Suppressor macrophage treated with lipopolysaccharide for 1 hour (primary cell): ENCODE measurements around the gene RNF215.
A peak's percentile ranks its signal among the peaks of the same experiment; 100 is the strongest.

Experiments used
- DNase-seq, 3 donors: peaks; one replicate each; pipeline ENCODE4 v3.0.0-alpha.2; 2020 to 2022

RNF215 gene

DNA sequence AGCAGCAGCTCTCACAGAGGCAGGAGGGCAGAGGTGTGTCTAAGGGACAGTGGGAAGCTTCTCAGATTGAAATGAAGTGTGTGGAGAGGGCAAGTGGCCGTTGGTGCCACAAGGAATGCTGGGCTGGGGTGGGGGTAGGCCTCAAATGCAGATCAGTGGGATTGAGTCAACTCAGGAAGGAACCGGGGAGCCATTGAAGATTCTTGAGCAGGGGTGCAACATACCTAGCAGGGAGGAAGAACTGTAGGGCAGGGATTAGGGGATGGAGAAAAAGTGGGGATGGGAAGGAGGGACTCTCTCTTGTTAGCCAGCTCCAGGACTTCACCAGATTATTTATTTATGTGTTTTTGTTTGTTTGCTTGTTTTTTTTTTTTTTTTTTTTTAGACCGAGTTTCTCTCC, 6.7 kb upstream of the RNF215 start:
- DNase-seq, result no peak

DNA sequence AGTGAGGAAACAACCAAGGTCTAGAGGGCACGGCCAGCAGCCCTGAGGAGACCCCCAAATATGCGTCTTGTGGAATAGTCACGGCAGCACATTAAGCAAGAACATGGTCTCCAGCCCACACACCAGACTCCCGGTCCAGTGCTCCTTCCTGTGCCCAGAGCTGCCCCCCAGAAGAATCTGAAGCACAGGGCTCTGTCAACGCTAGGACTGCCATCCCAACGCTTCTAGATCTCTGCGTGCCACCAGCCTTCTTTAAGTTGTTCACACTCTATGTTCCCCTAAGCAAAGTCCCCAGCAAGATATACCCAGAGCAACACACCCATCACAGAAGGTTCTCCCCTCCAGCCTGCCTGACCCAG, 6.1 kb upstream of the RNF215 start:
- no peak for DNase-seq

DNA sequence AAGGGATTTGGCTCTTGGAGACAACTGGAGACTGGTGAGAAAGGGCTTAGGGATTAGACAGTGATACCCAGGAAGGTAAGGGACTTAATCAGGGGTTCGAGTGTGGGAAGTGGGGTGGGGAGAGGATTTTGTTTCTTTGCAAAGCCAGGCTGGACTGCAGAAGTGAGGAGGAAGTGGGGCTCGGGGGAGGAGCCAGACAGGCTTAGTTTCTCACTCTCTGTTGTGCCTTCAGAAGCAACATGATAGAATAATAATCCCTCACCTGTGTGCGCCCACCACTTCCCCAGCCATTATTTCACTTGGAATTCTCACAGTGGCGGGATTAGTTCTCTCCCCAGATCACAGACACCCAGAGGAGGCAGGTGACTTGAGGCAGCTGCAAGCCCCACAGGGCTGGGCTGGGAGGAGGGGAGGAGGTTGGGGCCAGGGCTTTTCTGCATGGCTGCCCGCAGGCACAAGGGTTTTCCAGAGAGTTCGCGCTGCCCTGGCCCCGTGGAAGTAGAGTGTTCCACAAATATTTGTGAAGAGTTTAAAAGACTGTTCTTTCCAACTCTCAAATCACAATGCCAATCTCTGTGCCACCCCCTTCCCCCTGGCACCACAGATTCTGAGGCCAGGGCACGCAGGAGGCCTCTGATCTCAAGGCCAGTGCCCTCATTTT, 5.6 kb upstream of the RNF215 start:
- DNase-seq, result peak in 1 of 3 donors; percentile 26

DNA sequence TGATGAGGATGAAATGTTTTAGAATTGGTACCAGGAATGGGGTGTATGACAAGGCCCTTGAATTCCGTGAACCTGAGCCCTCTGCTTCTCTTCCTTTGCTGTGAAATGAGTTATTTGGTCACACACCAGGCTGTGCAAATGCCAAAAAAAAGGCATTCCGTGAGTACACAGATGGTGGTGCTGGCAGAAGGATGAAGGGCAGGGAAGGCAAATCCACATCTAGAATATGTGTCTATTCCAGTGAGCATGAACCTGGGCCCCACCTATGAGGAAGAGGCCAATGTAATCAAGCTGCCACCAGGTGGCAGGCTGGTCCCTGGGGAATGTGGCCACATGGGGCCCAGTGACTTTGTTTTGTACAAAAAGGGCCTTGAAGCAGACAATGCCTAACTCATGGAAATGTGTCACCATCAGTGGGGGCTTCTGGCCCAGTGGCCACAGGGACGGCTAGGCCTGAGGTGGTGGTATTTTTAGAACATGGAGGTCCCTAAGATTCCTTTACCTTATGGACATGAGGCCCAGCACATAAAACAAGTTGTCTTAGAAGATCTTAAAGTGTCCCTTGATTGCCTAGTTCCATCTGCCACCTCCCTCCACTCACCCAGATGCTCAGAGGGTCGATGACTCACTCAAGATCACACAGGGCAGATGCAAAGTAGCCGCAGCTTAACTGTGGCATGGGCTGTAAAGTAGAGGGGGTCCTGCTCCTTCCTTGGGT, 3.9 kb upstream of the RNF215 start:
- peak; percentile 86 to 91 (median 88) for DNase-seq

DNA sequence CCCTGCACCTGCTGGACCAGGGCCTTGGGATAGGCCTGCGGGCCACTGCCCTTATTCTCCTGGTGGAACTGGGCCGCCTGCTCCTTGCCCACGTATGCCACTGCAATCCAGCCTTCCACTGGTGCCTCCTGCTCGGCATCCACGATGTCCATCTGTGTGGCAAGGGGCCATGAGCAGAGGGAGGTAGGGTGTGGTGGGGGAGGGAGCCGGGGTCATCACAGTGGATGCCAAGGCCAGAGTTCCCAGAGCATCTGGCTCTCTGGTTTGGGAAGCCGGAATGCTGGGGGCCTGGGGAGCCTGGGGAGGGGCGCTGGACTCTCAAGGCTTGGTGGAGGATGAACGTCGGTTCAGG, 627 bp downstream of the RNF215 start:
- no peak for DNase-seq

DNA sequence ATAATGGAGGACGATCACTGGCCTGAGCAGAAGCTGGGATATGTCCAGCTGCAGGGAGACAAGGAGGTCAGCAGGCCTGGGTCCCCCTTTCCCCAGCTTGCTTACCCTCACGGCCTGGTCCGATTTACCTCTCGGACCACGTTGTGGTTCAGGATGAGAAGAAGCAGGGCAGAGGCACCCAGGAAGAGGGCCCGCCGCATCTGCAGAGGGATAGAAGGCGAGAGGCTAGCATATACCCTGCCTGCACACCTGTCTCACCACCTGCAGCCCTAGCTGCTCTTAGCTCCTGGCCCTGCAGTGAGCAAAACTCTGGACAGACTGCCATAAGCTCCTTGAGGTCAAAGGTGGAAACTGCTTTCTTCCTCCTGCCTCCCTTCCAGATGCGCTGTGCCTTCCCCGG, 1.3 kb downstream of the RNF215 start:
- DNase-seq, result no peak

DNA sequence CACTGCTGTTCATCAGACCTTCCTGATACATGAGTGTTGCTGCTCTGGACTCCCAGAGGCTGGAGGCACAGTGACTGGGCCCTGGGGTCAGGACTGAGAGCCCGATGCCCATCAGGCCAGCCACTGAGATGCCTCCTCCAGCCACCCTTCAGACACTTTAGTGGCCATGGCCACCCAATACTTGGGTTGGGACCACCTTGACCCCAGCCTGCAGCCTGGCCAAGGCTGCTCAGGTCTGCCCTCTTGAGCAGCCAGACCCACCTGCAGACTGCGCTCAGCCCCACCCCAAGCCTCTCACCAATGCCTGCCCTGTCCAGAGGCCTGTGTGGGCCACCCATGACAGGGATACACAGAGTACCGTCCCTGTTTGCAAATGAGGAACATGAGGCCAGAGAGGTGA, 4.2 kb downstream of the RNF215 start:
- no peak for DNase-seq

DNA sequence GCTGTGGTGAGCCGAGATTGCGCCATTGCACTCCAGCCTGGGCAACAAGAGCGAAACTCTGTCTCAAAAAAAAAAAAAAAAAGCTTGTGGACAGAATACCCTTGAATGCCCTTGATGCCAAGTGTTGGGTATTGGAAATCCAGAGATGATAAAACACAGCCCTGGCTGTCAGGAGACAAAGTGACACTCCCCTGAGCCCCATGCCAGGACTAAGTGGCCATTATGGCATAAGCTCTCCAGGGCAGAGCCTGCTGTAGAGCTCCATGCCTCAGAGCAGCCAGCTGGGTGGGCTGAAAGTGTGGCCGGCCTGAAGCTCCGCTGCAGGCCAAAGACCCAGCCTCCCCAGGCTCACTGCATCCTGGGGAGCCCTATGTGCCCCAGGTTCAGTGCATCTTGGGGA, 4.9 kb downstream of the RNF215 start:
- DNase-seq, result no peak

DNA sequence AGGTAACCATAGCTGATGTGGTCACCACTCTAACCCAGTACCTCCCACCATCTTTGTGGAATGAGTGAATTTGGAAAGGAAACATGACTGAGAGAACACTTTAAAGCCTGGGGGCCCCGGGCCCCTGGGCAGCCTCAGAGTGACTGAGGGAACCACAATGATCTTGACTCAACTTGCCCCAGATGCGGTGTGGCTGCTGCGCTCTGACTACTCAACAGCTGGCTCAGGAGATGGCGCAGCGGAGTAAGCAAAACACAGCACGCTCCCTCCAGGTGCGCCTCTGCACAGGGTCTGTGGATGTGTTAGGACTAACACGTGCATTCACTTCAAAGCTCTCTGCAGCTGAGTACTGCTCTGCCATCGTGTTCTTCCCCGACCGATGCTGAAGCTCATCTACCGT, 5.9 kb downstream of the RNF215 start:
- DNase-seq, result no peak

DNA sequence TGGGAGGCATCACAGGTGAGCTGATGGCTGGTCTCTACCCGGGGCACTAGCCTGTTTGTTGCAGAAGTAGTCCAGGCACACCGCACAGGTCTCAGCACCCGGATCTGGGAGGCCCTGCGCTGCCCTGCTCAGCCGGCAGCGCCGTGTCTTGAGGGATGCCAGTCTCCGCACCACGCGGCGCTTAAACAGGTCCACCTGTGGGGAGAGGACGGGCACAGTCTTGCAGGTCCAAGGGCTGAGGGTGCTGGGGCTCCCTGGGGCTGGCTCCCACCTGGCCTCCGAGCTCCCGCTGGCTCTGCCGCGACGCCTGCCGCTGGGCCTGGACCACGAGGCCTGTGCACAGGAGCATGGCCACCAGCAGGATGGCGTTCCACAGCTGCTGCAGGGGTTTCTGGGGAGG, 7.2 kb downstream of the RNF215 start:
- DNase-seq, result no peak

DNA sequence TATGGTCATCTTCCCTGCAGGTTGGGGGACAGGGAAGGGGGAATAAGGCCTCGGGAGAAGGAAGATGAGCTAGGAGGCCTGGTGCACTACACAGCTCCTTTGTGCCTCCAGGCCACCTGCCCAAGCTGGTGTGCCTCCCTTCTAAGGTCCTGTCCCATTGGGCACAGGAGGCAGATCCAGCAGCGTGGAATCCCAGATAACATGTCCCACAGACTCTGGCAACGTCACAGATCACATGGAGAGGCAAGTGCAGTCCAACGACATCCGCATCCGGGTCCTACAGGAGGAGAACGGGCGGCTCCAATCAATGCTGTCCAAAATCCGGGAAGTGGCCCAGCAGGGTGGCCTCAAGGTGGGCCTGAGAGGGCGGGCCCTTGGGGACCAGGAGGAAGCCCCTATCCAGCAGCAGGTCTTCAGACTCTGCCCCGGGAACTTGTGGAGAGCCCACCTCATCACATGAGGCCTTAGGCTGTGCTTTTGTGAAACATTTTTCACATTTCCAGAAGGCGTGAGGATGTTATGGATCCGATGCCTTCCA, 11.8 kb downstream of the RNF215 start:
- no peak for DNase-seq

DNA sequence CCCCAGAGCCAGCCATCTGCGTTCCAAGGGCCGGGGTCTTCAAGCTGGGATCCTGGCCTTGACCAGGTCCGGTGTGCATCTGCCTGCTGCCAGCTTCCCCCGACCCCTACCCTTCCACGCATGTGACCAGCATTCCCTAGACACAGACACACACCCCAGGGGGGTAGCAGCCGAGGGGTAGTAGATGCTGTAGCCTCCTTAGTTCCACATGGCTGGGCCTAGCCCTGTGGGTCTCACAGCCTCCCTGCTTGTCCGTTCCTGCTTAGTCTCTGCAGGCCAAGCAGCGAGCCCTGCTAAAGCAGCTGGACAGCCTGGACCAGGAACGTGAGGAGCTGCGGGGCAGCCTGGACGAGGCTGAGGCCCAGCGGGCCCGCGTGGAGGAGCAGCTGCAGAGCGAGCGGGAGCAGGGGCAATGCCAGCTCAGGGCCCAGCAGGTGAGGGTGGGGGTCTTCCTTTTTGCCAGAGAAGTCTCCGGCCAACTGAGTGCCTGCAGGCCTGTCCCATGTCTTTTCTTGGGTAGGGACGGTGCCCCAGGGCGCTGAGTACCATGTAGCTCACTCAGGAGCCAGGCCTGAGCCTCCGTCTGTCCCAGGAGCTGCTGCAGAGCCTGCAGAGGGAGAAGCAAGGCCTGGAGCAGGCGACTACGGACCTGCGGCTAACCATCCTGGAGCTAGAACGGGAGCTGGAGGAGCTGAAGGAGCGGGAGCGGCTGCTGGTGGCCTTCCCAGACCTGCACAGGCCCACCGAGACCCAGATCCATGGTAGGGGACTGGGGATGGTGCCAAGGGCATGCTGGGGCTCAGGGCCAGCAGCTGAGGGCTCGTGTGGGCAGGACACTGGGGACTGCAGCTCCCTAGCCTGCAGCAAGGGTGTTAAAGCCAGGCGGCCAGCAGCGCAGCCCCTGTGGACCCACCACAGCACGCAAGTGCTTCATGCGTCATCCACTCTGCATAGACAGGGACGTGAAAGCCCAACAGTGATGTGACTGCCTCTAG, 13.6 kb downstream of the RNF215 start:
- DNase-seq, result no peak

DNA sequence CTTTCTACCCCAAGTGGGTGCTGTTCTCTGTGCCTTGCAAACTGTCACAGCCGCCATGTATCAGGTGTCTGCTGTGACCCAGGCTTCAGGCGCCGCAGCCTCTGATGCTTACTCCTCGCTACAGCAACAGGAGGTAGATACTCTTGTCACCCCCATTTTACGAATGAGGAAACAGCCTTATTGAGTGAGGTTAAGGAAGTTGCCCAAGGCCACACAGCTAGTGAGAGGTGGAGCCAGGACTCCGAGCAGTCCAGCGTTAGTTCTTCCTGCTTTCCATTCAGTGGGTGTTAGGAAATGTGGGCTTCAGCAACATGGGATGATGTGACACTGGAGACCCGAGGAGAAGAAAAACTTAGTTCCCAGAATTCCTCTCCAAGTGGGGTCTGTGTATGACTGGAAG, 14.3 kb downstream of the RNF215 start:
- peak; percentile 53 to 60 (median 60) for DNase-seq

DNA sequence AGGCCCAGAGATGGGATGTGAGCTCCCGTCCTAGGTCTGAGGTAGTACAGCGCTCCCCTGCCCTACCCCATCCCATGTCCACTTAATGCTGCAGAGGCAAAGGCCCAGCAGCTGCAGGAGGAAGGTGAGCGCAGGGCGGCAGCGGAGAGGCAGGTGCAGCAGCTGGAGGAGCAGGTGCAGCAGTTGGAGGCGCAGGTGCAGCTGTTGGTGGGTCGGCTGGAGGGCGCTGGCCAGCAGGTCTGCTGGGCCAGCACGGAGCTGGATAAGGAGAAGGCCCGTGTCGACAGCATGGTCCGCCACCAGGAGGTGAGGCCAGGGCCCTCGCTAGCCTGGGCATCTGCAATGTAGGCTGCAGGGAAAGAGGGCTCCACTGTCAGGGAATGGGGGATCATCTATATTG, 15.2 kb downstream of the RNF215 start:
- no peak for DNase-seq

DNA sequence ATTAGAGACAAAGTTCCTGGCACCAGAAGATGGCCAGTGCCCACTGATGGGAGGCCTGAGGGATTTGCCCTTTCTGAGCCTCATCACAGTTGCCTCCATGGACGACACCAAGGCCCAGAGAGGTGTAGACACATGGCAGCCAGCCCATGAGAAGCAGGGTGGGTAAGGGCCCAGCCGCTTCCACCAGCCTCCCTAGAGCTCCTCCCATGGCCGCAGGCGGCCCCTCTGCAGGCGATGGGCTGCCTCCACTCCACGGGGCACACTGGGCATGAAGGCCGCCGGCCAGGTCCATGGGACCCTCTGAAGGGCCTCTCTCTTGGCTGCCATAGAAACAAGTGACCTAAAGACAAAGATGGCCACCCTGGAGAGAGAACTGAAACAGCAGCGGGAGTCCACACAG, 15.9 kb downstream of the RNF215 start:
- DNase-seq, result no peak

DNA sequence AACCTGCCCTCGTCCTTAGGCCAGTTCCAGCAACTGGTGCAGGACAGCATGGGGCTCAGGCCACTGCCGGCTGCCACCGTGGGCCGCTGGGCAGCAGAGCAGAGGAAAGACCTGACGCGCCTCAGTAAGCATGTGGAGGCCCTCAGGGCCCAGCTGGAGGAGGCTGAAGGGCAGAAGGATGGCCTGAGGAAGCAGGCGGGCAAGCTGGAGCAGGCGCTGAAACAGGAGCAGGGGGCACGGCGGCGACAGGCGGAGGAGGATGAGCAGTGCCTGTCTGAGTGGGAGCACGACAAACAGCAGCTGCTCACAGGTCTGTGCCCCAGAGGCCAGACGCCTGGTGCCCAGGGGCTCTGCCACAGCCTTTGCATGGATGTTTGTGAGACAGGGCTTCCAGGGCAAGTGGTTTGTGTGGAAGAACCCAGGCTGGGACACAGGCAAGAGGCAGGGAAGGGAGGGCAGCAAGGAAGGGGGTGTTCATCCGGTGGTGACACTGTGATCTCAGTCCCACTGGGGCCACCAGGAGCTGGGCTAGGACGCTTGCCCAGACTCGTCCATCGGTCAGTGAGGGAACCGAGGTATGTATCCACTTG, 16.5 kb downstream of the RNF215 start:
- DNase-seq, result no peak

DNA sequence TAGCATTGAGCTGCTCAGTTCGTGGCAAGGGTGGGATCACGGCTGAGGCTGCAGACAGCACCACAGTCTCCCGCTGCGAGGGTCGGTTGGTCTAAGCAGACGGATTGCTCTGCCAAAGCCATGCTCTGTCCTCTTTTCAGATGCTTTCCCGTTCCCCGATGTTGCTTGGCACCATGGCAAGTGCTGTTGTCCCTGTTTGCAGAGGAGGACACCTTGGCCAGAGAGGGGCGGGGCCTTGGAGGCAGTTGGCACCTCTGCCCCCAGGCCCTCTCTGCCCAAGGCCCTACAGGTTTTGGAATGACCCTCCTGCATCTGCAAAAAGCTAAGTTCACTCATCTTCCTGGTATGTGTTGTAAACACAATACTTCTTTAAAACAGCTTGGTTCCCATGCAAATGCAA, 18.8 kb downstream of the RNF215 start:
- DNase-seq, result no peak

DNA sequence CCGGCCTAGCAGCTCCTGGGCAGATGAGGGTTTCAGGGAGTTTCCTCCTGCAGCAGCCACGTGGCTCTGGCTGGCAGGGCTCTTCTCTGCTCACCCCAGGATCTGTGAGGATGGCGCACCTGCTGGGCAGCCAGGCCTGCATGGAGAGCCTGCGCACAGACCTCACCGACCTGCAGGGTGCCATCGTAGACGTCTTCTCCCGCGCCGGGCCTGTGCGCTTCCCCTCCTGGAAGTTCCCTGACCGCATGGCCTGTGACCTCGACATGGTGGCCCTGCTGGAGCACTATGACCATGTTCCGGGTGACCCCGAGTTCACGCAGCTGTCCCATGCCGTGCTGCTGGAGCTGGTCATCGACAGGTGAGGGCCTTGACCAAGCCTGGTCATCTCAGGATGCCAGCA, 21.3 kb downstream of the RNF215 start:
- DNase-seq, result no peak

DNA sequence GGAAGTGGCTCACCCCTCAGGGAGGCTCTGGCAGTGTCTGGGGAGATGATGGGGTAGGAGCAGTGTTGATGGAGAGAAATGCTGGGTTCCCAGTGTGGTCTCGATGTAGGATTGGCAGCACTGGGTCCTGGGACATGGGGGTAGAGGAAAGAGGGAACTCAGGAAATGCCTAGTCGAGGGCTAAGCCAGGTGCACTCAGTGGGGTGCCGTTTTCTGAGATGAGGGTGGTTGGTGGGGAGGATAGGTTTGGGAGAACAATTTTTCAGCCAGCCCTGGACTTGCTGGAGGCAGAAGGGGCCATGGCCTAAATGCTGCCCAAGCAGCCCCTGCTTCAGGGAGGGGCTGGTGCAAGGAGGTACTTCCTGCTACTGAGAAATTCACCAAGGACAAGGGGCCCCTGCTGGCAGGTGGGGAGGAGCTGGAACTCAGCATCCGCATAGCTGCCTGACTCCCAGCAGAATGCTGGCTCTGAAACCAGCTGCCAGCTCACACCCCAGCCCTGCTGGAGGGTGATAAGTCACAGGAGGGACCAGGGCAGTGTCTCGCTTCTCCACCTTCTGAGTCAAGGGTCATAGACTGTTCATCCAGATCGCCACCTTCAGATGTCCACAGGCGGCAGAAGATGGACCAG, 24.4 kb downstream of the RNF215 start:
- no peak for DNase-seq

DNA sequence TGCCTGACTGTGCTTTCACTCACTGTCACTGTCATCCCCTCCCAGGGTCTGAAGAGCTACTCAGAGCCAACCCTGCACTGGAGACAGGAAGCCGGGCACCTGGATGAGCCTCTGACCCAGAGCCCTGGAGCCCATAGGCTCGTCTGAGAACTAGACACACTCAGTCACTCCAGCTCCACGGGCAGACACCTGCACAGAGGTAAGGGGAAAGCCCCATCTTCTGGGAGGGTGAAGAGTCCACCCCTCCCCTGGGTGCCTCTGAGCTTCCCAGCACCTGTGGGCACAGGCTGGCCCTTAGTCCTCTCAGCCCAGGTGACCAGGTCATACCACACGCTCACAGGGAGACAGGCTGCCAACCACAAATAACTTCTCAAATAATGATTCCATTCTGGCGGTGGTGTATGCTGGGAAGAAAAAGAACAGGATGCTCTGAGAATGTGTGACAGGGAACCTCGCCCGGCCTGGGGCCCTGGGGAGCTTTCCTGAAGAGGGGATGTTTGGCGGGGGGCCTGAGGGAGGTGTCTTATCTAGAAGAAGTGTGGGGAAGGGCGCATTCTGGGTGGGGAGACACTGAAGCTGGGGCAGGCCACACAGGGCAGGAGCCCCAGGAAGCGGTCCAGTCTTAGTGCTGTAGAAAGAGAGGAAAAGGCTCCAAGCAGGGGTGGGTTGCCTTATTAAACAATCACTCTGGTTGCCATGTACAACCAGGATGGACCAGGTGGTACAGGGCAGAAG, 25.1 kb downstream of the RNF215 start:
- DNase-seq, result no peak

DNA sequence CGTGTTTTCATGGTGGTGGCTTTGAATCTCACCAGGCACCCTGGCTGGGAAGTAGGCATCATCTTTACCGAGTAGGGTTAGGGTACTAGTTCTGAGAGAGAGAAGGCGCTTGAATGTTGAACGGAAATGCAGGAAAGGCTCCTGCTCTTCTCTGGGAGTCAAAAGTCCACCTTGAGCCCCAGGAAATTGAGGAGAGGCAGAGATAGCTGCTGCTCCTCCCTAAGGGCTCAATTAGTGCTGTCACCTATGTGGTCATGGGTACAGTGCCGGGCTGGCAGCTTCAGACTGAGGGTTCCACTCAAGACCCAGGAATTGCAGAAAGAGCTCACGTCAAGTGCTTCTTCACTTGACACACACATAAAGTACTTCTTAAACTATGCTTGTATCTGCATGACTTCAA, 28.7 kb downstream of the RNF215 start:
- DNase-seq, result no peak

DNA sequence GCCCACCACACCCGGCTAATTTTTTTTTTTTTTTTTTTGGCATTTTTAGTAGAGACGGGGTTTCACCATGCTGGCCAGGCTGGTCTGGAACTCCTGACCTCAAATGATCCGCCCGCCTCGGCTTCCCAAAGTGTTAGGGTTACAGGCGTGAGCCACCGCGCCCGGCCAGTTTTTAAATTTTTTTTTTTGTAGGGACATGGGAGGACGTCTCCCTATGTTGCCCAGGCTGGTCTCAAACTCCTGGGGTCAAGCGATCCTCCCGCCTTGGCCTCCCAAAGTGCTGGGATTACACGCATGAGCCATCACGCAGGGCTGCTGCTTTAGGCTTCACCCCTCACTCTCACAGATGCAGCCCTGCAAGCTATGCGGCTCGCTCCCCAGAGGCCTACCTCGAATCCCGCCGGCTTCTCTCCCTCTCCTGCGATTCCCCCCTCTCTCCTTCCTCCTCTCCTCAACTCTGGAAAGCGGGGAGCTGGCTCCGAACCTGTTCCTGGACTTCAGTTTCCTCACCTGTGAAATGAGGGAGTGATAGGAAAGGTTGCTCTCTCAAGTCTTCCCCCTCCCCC, 29.5 kb downstream of the RNF215 start:
- DNase-seq, result no peak
